ENCODE results near the gene NRXN3.

Gene NRXN3

GRCh38 chr14:79914595-79914994, 1744.4 kb downstream of the NRXN3 start:
- no peaks in the 10 kb centered on the region for H3K27me3 ChIP-seq (ENCODE audit: insufficient read depth, low read length)

GRCh38 chr14:79915406-79915805, 1745.2 kb downstream of the NRXN3 start:
- Histone ChIP-seq H3K9me3 (ENCODE audit: low read length) (no peaks in the 10 kb centered on the region), H3K4me1 (ENCODE audit: insufficient read depth, low read length, severe bottlenecking) (no peaks in the 10 kb centered on the region), H3K9me2 (ENCODE audit: low read depth, low read length) (no peaks in the 10 kb centered on the region), H3K79me2 (ENCODE audit: insufficient read depth, low read length) (no peaks in the 10 kb centered on the region), H3K4me2 (ENCODE audit: low read length) (no peak overlapping the region), H2AFZ (ENCODE audit: low read length) (no peak overlapping the region), H3F3A (ENCODE audit: insufficient read depth, low read length) (no peaks in the 10 kb centered on the region), H3K36me3 (ENCODE audit: insufficient read depth, low read length) (no peaks in the 10 kb centered on the region), H4K20me1 (ENCODE audit: insufficient read depth, low read length) (no peaks in the 10 kb centered on the region), H3K27me3 (ENCODE audit: insufficient read depth, low read length) (no peaks in the 10 kb centered on the region), H3K27ac (ENCODE audit: low read depth, low read length, poor library complexity, severe bottlenecking) (no peak overlapping the region), H3K9ac (ENCODE audit: low read length) (no peak overlapping the region), H3K4me3 (ENCODE audit: low read depth, low read length, poor library complexity, severe bottlenecking) (no peak overlapping the region)
- TF ChIP-seq CTCF (IDR thresholded peaks at IDR 0.05; ENCODE audit: low read length) (no peak), EZH2 (IDR thresholded peaks at IDR 0.05; ENCODE audit: borderline replicate concordance, low read length) (no peak)

More at GRCh38 chr14:79914595-79914994, 1744.4 kb downstream of the NRXN3 start:
- H3K4me3 ChIP-seq (ENCODE audit: low read depth, low read length, poor library complexity, severe bottlenecking), result no peak overlapping the region
- no peaks in the 10 kb centered on the region for H4K20me1 ChIP-seq (ENCODE audit: insufficient read depth, low read length)
- no peaks in the 10 kb centered on the region for H3K9me2 ChIP-seq (ENCODE audit: low read depth, low read length)
- H3K4me2 ChIP-seq (ENCODE audit: low read length), result no peak overlapping the region
- no peak overlapping the region for H3K27ac ChIP-seq (ENCODE audit: low read depth, low read length, poor library complexity, severe bottlenecking)
- H3K36me3 ChIP-seq (ENCODE audit: insufficient read depth, low read length), result no peaks in the 10 kb centered on the region
- TF ChIP-seq CTCF (IDR thresholded peaks at IDR 0.05; ENCODE audit: low read length) (no peak), EZH2 (IDR thresholded peaks at IDR 0.05; ENCODE audit: borderline replicate concordance, low read length) (no peak)
- no peak overlapping the region for H2AFZ ChIP-seq (ENCODE audit: low read length)
- H3K9ac ChIP-seq (ENCODE audit: low read length), result no peak overlapping the region
- no peaks in the 10 kb centered on the region for H3K4me1 ChIP-seq (ENCODE audit: insufficient read depth, low read length, severe bottlenecking)
- no peaks in the 10 kb centered on the region for H3K79me2 ChIP-seq (ENCODE audit: insufficient read depth, low read length)
- H3F3A ChIP-seq (ENCODE audit: insufficient read depth, low read length), result no peaks in the 10 kb centered on the region
- H3K9me3 ChIP-seq (ENCODE audit: low read length), result no peaks in the 10 kb centered on the region

GRCh38 chr14:79916281-79916680, 1746.1 kb downstream of the NRXN3 start:
- Histone ChIP-seq H3K9me2 (ENCODE audit: low read depth, low read length) (no peaks in the 10 kb centered on the region), H4K20me1 (ENCODE audit: insufficient read depth, low read length) (no peaks in the 10 kb centered on the region), H3F3A (ENCODE audit: insufficient read depth, low read length) (no peaks in the 10 kb centered on the region), H3K36me3 (ENCODE audit: insufficient read depth, low read length) (no peaks in the 10 kb centered on the region), H3K4me2 (ENCODE audit: low read length) (no peak overlapping the region), H3K9me3 (ENCODE audit: low read length) (no peaks in the 10 kb centered on the region), H3K9ac (ENCODE audit: low read length) (no peak overlapping the region), H3K27me3 (ENCODE audit: insufficient read depth, low read length) (no peaks in the 10 kb centered on the region), H3K4me3 (ENCODE audit: low read depth, low read length, poor library complexity, severe bottlenecking) (no peak overlapping the region), H3K27ac (ENCODE audit: low read depth, low read length, poor library complexity, severe bottlenecking) (no peak overlapping the region), H3K79me2 (ENCODE audit: insufficient read depth, low read length) (no peaks in the 10 kb centered on the region), H3K4me1 (ENCODE audit: insufficient read depth, low read length, severe bottlenecking) (no peaks in the 10 kb centered on the region), H2AFZ (ENCODE audit: low read length) (no peak overlapping the region)
- no peak for TF ChIP-seq EZH2 (IDR thresholded peaks at IDR 0.05; ENCODE audit: borderline replicate concordance, low read length)
- TF ChIP-seq CTCF (IDR thresholded peaks at IDR 0.05; ENCODE audit: low read length), result no peak

All from OCI-LY1 (cell line).